ENCODE data around the gene RPAP2.

DNA sequence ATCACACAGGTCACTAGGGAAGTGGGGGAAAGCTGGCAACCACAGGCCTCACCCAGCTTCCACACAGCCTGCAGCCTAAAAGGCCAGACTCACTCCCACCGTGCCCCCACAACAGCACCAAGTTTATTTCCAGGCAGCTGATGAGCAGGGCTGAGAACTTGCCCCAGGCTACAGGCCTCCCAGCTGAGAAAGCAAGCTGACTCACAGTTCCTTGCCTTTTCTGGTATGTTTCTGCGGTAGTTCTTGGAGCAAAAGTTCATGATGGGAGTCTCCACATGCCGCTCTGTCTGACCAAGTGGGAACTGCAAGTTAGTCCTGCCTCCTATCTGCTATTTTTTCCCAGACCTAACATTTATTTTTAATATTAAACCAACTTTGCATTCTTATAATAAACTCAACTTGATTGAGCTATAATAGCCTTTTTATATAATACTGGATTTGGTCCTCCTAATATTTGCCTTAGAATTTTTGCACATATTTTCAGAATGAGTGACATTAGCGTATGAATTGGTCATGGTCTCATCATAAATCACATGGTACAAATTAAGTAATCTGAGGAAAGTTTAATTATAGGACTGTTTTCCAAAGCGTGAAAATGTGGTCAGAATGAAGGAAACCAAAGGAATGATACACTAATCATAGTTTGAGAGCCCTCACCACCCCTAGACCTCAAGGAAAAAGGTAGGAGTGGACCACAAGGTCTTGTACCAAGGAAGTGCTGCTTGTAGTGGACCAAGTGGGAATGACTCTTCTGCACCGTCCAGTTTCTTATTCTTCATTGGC lies 30.7 kb downstream of the RPAP2 start:
- TF ChIP-seq, protein P1, sequence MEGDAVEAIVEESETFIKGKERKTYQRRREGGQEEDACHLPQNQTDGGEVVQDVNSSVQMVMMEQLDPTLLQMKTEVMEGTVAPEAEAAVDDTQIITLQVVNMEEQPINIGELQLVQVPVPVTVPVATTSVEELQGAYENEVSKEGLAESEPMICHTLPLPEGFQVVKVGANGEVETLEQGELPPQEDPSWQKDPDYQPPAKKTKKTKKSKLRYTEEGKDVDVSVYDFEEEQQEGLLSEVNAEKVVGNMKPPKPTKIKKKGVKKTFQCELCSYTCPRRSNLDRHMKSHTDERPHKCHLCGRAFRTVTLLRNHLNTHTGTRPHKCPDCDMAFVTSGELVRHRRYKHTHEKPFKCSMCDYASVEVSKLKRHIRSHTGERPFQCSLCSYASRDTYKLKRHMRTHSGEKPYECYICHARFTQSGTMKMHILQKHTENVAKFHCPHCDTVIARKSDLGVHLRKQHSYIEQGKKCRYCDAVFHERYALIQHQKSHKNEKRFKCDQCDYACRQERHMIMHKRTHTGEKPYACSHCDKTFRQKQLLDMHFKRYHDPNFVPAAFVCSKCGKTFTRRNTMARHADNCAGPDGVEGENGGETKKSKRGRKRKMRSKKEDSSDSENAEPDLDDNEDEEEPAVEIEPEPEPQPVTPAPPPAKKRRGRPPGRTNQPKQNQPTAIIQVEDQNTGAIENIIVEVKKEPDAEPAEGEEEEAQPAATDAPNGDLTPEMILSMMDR (IDR thresholded peaks at IDR 0.05; ENCODE audit: low read length), result no peak
- TF ChIP-seq EZH2 (IDR thresholded peaks at IDR 0.05; ENCODE audit: borderline replicate concordance, low read length), result no peak
